Lower leg skin (tissue), 3 donors: ENCODE data around the gene TENM4.

Experiments used
- CTCF ChIP-seq, 3 donors: fragments of 450-650 bp; IDR thresholded peaks; one replicate each; pipeline ENCODE4 v1.5.1; 2016; ENCODE audit warnings: antibody characterized with exemption in 3 of 3, mild to moderate bottlenecking in 3 of 3, moderate library complexity in 2 of 3
- POLR2A ChIP-seq, 2 donors: fragments of 450-650 bp; IDR thresholded peaks; one replicate each; pipeline ENCODE4 v1.6.1; 2016 to 2017; ENCODE audit warnings: antibody characterized with exemption in 2 of 2, mild to moderate bottlenecking in 1 of 2, moderate library complexity in 1 of 2

- no peak for TF ChIP-seq CTCF (IDR thresholded peaks at IDR 0.05)
- TF ChIP-seq POLR2A (IDR thresholded peaks at IDR 0.05), result no peak
These were observed 43.6 kb downstream of the TENM4 start for GRCh38 chr11:79397252-79397651.
